NB4 (cell line): ENCODE results near the gene SLC12A7.

ENCODE experiments used
- CTCF ChIP-seq: IDR thresholded peaks from one replicate; pipeline ENCODE4 v1.5.1; 2012; ENCODE audit warnings: low read depth, low read length
- MAX ChIP-seq: IDR thresholded peaks from 2 replicates; pipeline ENCODE4 v1.6.1; 2011; ENCODE audit warnings: low read depth, low read length

GRCh38 chr5:1110307-1111240, 1.3 kb downstream of the SLC12A7 start:
- TF ChIP-seq CTCF (no peak), MAX (no peak)
